Neural crest cell (in vitro differentiated cells): ENCODE measurements around the gene COL9A2. TPM values are rescaled to one million over a fixed set of nuclear protein-coding genes. Genes with fewer than 3 reads are reported as not detected.

Experiments
- DNase-seq: peaks from one replicate; pipeline ENCODE4 v3.0.0; 2021; ENCODE audit warnings: low read depth, mixed read lengths, low spot score
- H3K27ac Mint-ChIP-seq: one replicate; pipeline ENCODE4 v1.8.0; 2021; ENCODE audit warnings: mild to moderate bottlenecking, mixed read lengths; ENCODE audit not compliant: unreplicated experiment
- H3K27me3 Mint-ChIP-seq: 2 replicates; pipeline ENCODE4 v1.8.0; 2021; ENCODE audit warnings: low read depth, mild to moderate bottlenecking, mixed read lengths
- H3K36me3 Mint-ChIP-seq: 2 replicates; pipeline ENCODE4 v1.8.0; 2021; ENCODE audit warnings: low read depth, mild to moderate bottlenecking, mixed read lengths
- H3K4me1 Mint-ChIP-seq: 2 replicates; pipeline ENCODE4 v1.8.0; 2021; ENCODE audit warnings: mixed read lengths
- H3K4me3 Mint-ChIP-seq: one replicate; pipeline ENCODE4 v1.8.0; 2021; ENCODE audit warnings: mild to moderate bottlenecking, mixed read lengths
- H3K9me3 Mint-ChIP-seq: 2 replicates; pipeline ENCODE4 v1.8.0; 2021; ENCODE audit warnings: mixed read lengths
- CTCF ChIP-seq: fragments of 200-600 bp; sonication (generic); conservative IDR thresholded peaks from 2 replicates; pipeline ENCODE4 v1.5.0; 2021; ENCODE audit warnings: antibody characterized with exemption, mild to moderate bottlenecking
- total RNA-seq: library from RNA; stranded (reverse); gene quantifications from 2 replicates; pipeline ENCODE4 v1.2.1, GENCODE V29; 2021

The COL9A2 gene
- total RNA-seq, 1 donor from 2014 or later = 9.0 TPM

DNA sequence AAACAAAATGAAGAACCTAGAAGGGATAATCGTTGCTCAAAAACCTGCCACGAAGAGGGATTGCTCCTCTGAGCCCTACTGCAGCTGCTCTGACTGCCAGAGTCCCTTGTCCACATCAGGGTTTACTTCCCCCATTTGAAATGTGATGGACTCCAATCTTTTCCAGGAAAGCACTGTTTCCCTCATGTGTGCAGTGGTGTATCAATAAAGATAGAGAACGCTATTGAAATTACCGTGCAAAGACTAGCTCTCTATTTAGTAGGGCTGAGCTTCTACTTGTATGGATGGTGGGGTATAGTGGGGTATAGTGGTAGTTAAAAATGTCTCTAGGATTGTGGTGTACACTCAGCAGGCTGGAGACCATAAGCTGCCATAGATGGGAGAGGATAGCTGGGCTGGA lies 65.6 kb downstream of the COL9A2 start:
- Mint-ChIP-seq H3K9me3 (no peaks in the 10 kb centered on the region), H3K36me3 (no peaks in the 10 kb centered on the region), H3K4me1 (peaks cover 5% of the 10 kb centered on the region), H3K27me3 (no peaks in the 10 kb centered on the region), H3K4me3 (peak overlapping the region; percentile 4), H3K27ac (no peak overlapping the region)
- no peak for DNase-seq
- no peak for TF ChIP-seq CTCF

Other genes starting within 250 kb of the COL9A2 start
- 91.2 and 95.4 TPM in 2 replicates for gene PPT1, start 220.0 kb downstream of the COL9A2 start, total RNA-seq
- 24.0 and 26.5 TPM in 2 replicates for gene RLF, start 155.9 kb downstream of the COL9A2 start, total RNA-seq
- gene TMCO2, start 69.3 kb downstream of the COL9A2 start, total RNA-seq = not detected in 2 replicates
- 34.7 and 35.6 TPM in 2 replicates for gene ZMPSTE24, start 59.0 kb downstream of the COL9A2 start, total RNA-seq
- 25.4 and 26.3 TPM in 2 replicates for gene SMAP2, start 56.4 kb upstream of the COL9A2 start, total RNA-seq
- 14.3 and 15.7 TPM in 2 replicates for gene ZFP69B, start 133.2 kb upstream of the COL9A2 start, total RNA-seq
- 6.9 and 8.0 TPM in 2 replicates for gene ZFP69, start 160.0 kb upstream of the COL9A2 start, total RNA-seq
- 15.5 and 19.7 TPM in 2 replicates for gene EXO5, start 191.5 kb upstream of the COL9A2 start, total RNA-seq
- gene ZNF684, start 214.4 kb upstream of the COL9A2 start, total RNA-seq = 6.4 and 7.9 TPM in 2 replicates